ENCODE data around the gene ITGAX. TPM values are rescaled to one million over a fixed set of nuclear protein-coding genes. Genes with fewer than 3 reads are reported as not detected.

Gene ITGAX
- total RNA-seq, 1 donor from 2014 or later = not detected

DNA sequence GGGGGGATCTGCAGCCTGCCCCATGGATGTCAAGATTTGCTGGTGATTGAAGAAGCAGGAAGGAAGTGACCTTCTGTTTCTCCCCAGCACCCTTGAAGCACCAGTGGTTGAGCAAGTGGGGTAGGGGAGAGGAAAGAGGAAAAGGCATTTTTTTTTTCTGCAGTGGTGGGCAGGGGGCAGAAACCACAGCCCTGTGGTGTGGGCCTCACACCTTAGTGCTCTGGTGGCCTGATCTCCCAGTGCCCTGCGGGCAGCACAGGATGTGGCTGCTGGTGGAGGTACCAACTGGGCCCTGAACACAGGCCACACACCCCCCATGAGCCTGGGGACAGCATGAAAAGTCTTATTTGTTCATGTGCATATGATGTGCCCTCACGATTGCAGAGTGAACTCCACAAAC is 45.2 kb downstream of the ITGAX start:
- no peak overlapping the region for H3K27ac Mint-ChIP-seq (ENCODE audit: unreplicated experiment)
- no peaks in the 10 kb centered on the region for H3K4me1 Mint-ChIP-seq (ENCODE audit: low read depth, unreplicated experiment)
- peaks cover 3% of the 10 kb centered on the region for H3K9me3 Mint-ChIP-seq (ENCODE audit: unreplicated experiment)
- peaks cover 9% of the 10 kb centered on the region for H3K36me3 Mint-ChIP-seq (ENCODE audit: unreplicated experiment)
- H3K27me3 Mint-ChIP-seq (ENCODE audit: unreplicated experiment) = peaks cover 6% of the 10 kb centered on the region
- DNase-seq = no peak
- TF ChIP-seq, protein P1, sequence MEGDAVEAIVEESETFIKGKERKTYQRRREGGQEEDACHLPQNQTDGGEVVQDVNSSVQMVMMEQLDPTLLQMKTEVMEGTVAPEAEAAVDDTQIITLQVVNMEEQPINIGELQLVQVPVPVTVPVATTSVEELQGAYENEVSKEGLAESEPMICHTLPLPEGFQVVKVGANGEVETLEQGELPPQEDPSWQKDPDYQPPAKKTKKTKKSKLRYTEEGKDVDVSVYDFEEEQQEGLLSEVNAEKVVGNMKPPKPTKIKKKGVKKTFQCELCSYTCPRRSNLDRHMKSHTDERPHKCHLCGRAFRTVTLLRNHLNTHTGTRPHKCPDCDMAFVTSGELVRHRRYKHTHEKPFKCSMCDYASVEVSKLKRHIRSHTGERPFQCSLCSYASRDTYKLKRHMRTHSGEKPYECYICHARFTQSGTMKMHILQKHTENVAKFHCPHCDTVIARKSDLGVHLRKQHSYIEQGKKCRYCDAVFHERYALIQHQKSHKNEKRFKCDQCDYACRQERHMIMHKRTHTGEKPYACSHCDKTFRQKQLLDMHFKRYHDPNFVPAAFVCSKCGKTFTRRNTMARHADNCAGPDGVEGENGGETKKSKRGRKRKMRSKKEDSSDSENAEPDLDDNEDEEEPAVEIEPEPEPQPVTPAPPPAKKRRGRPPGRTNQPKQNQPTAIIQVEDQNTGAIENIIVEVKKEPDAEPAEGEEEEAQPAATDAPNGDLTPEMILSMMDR (IDR thresholded peaks at IDR 0.05; ENCODE audit: partially characterized antibody, unreplicated experiment) = no peak
- H3K4me3 Mint-ChIP-seq (ENCODE audit: unreplicated experiment) = no peak overlapping the region

DNA sequence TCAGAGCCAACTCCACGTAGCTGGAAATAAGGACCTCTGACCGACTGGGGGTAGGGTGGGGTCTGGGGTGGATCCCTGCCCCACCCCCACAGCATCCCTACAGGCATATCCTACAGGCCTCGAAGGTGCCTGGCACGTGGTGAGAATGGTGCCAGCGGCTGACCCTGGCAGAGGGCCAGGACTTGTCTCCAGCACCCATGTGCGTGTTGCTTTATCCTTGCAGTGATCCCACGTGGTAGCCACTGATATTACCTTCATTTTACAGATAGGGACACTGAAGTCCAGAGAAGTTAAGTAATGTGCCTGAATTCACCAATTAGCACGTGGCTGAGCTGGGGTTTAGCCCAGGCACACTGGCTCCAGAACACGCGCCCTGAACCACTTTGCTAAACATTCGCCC is 46.5 kb downstream of the ITGAX start:
- Mint-ChIP-seq H3K27ac (ENCODE audit: unreplicated experiment) (no peak overlapping the region), H3K9me3 (ENCODE audit: unreplicated experiment) (peaks cover 5% of the 10 kb centered on the region), H3K27me3 (ENCODE audit: unreplicated experiment) (peaks cover 6% of the 10 kb centered on the region), H3K36me3 (ENCODE audit: unreplicated experiment) (peaks cover 9% of the 10 kb centered on the region), H3K4me3 (ENCODE audit: unreplicated experiment) (no peak overlapping the region), H3K4me1 (ENCODE audit: low read depth, unreplicated experiment) (no peaks in the 10 kb centered on the region)
- TF ChIP-seq, protein P1 (IDR thresholded peaks at IDR 0.05; ENCODE audit: partially characterized antibody, unreplicated experiment) = no peak
- DNase-seq = no peak

DNA sequence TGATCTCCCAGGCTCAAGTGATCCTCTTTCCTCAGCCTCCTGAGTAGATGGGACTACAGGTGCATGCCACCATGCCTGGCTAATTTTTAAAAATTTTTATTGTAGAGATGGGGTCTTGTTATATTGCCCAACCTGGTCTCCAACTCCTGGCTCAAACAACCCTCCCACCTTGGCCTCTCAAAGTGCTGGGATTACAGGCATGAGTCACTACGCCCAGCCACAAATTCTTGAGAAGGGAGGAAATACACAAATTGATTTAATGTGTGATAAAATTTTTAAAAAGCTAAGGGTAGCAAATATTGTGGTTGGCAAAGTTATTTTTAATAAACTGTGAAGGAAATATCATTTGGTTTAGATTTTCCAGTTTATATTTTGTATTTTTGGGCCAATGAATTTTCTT is 47.7 kb downstream of the ITGAX start:
- TF ChIP-seq, protein P1 (IDR thresholded peaks at IDR 0.05; ENCODE audit: partially characterized antibody, unreplicated experiment) = no peak
- Mint-ChIP-seq H3K27me3 (ENCODE audit: unreplicated experiment) (peaks cover 6% of the 10 kb centered on the region), H3K27ac (ENCODE audit: unreplicated experiment) (no peak overlapping the region), H3K4me3 (ENCODE audit: unreplicated experiment) (no peak overlapping the region), H3K36me3 (ENCODE audit: unreplicated experiment) (peaks cover 9% of the 10 kb centered on the region), H3K4me1 (ENCODE audit: low read depth, unreplicated experiment) (no peaks in the 10 kb centered on the region), H3K9me3 (ENCODE audit: unreplicated experiment) (peaks cover 6% of the 10 kb centered on the region)
- no peak for DNase-seq

DNA sequence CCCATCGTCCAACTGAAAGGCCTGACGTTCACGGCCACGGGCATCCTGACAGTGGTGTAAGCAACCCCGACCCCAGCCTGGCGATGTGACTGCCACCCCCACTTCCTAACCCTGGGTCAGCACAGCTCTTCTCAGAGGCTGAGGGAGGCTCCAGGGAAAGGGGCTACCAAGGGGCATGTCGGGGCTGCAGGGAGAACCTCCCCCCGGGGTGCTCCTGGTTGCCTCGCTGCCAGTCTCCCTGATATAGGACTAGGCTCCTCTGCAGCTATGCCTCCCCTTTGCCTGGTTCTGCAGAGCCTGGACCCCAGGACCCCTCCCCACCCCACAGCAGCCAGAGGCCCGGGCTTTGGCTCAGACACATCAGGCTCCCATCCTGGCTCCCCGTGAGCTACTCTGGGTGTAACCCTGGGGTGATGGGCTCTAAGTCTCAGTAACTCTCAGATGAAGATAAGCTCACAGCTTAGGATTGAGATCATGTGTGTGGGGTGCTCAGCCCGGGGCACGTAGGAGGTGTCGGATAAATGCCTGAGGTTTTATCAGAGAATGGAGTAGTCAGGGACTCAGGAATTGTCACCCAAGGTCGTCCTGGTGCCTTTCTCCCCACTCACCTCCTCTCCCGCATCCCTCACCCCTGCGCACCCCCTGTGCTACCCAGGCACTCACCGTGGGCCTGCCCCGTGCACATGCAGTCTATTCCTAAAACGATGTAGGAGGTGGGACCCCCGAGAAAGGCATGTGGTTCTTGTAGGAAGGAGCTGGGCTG is 48.8 kb downstream of the ITGAX start:
- H3K36me3 Mint-ChIP-seq (ENCODE audit: unreplicated experiment) = peaks cover 9% of the 10 kb centered on the region
- peaks cover 6% of the 10 kb centered on the region for H3K27me3 Mint-ChIP-seq (ENCODE audit: unreplicated experiment)
- H3K27ac Mint-ChIP-seq (ENCODE audit: unreplicated experiment) = no peak overlapping the region
- H3K4me3 Mint-ChIP-seq (ENCODE audit: unreplicated experiment) = no peak overlapping the region
- TF ChIP-seq, protein P1 (IDR thresholded peaks at IDR 0.05; ENCODE audit: partially characterized antibody, unreplicated experiment) = no peak
- DNase-seq = no peak
- H3K4me1 Mint-ChIP-seq (ENCODE audit: low read depth, unreplicated experiment) = no peaks in the 10 kb centered on the region
- peaks cover 6% of the 10 kb centered on the region for H3K9me3 Mint-ChIP-seq (ENCODE audit: unreplicated experiment)

DNA sequence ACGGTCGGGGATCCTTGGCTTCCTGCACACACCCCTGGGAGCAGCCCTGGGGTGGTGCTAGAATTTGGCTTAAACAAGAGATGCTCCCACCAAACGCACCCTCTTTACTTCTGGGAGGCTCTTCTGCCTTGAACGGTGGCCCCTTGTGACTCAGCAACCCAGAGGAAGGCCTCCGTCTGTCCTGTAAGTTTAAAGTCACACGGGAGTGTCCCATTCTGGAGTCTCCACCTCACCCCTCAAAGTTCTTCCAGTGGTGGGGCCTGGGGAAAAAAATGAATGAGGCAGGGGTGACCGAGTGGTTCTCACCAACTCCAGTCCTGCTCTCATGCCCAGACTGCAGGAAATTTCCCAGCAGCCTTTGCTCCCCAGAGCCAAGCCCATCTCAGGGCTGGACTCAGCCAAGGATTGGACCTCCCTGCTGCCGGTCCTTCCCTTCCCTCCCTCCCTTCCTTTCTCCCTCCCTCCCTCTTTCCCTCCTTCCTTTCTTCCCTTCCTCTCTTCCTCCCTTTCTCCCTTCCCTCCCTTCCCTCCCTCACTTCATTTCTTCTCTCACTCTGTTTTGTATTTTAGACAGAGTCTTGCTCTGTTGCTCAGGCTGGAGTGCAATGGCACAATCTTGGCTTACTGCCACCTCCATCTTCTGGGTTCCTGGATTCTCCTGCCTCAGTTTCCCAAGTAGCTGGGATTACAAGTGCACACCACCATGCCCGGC is 49.5 kb downstream of the ITGAX start:
- no peaks in the 10 kb centered on the region for H3K4me1 Mint-ChIP-seq (ENCODE audit: low read depth, unreplicated experiment)

More for the DNA sequence above, 49.5 kb downstream of the ITGAX start:
- Mint-ChIP-seq H3K36me3 (ENCODE audit: unreplicated experiment) (peaks cover 5% of the 10 kb centered on the region), H3K4me3 (ENCODE audit: unreplicated experiment) (no peak overlapping the region), H3K27ac (ENCODE audit: unreplicated experiment) (no peak overlapping the region), H3K9me3 (ENCODE audit: unreplicated experiment) (peaks cover 3% of the 10 kb centered on the region), H3K27me3 (ENCODE audit: unreplicated experiment) (peaks cover 6% of the 10 kb centered on the region)
- no peak for DNase-seq
- TF ChIP-seq, protein P1 (IDR thresholded peaks at IDR 0.05; ENCODE audit: partially characterized antibody, unreplicated experiment) = no peak

All from glutamatergic neuron (in vitro differentiated cells).